HG03095 (cell line): ENCODE measurements around the gene VEGFD.

ENCODE experiments used
- ATAC-seq: cut with Tn5 transposase; IDR thresholded peaks from one replicate; pipeline ENCODE4 v1.9.1; 2021; ENCODE audit warnings: moderate library complexity; ENCODE audit not compliant: unreplicated experiment

Gene VEGFD

DNA sequence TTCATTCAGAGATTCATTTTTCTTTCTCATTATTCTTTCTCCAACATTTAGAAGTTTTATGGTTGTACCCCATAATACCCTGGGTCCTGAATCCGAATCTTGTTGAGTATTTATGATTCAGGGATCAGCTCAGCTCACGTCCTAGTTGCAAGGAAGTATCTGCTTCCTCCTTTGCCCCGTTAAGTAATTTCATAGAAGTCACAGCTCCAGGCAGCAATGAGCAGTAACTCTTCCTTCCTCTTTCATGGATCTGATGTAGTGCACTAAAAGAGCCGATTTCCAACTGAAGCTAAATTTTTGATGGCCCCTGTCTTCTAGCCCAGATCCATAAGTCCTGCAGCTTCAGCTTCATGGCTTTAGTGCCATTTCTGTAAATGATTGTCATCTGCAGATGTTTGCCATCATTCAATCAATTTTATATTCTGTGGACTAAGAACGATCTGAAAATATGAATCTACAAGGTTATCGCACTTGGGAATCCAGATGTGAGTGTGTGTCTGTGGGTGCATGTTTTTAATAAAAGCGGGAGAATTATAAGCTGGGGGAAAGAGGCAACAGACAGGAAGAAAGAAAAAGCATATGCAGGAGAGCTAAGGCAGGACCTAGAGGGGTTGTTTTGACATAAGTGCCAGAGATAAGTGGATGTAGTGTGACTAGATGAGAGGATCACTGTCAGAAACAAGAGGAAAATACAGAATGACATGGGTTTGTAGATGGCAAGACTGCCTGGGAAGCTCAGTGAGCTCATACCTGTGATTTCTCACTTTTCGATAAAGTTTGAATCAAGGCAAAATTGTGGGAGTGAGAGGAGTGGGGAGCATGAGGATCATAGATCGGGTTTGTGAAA is 17.5 kb downstream of the VEGFD start:
- no peak for ATAC-seq

DNA sequence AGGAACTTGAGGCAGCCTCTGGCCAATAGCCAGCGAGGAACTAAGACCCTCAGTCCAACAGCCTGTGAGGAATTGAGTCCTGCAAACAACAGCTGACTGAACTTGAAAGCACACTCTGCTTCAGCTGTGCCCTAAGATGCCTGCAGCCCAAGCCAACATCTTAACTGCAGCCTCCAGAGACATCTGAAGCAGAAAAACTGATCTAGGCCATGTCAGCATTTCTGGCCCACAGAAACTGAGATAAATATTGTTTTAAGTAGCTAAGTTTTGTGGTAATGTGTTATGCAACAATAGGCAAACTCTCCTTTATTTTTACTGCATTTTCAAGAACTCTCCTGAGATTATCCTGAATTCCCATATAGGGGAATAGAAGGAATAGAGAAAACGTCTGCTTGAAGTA is 24.5 kb downstream of the VEGFD start:
- ATAC-seq, result no peak

DNA sequence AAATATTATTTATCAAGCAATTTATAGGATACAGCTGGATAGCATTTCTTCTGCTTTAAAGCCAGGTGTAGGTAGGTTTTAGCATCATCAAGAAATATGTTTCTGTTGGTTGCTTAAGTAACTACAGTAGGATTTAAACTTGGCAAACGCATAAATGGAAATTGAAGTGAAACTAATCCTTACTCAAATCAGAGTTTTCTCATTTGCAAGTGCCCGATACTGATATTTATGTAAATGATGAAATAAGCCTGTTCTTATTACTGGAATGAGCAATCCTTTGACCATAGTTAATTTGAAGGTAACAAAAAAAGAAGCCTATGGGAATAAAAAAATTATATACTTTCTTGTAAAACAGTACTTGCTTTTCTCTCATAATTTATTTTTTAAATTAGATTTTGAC is 25.7 kb downstream of the VEGFD start:
- no peak for ATAC-seq

DNA sequence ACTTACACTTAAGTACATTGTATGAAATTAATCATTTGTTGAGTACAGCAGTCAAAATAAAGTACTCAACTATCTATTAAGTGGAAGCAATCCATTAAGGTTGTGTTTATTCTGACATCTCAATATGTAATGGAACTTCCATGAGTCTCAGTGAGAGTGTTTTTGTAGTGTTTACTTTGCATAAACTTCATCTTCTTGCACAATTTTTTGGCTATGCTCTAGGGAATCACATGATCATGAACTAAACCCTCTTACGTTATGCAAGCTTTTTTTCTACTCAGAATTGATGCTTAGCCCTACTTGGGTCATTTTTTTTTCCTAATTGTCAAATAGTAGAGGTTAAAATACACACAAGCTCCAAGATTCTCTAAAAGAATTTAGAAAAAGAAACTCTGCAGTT is 27.8 kb downstream of the VEGFD start:
- ATAC-seq, result no peak

DNA sequence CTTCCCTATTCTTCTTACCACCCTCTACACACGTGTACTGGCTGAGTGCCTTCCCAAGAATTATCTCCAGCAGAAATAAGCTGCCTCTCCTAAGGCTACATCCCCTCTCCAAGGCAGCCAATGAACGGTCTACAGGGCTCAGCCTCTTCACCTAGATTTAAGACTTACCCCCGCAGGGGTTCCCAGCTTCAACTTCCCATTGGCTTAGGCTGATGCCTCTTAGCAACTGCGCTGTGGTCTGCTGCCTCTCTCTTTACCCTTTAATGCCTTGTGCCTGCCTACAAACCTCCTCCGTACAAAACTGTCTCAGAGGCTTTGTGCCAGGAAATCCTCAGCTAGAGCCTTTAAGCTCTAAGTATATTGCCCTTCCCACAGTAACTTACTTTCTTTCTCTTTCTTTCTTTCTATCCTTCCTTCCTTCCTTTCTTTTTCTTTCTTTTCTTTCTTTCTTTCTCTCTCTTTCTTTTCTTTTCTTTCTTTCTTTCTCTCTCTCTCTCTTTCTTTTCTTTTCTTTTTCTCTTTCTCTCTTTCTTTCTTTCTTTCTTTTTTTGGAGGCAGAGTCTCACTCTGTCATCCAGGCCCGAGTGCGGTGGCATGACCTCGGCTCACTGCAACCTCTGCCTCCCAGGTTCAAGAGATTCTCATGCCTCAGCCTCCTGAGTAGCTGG is 33.8 kb downstream of the VEGFD start:
- no peak for ATAC-seq

DNA sequence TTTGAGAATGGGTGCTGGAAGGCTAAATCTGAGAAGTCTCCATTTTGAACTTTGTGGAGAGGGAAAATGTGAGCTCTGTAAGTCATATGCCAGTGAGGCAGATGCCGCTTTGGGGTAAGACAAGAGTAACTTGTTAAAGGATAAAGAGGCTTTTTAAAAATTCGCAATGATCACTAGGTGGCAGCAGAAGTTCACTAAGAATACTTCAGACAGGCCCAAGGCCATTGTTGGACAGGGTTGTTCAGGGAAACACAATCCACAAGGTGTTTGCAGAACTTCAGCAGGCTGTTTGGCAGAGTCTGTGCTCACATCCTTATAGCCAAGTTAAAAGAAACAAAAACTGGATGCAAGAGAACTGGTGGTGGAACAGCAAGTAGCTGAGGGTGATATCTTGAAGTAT is 35.2 kb downstream of the VEGFD start:
- ATAC-seq, result no peak

DNA sequence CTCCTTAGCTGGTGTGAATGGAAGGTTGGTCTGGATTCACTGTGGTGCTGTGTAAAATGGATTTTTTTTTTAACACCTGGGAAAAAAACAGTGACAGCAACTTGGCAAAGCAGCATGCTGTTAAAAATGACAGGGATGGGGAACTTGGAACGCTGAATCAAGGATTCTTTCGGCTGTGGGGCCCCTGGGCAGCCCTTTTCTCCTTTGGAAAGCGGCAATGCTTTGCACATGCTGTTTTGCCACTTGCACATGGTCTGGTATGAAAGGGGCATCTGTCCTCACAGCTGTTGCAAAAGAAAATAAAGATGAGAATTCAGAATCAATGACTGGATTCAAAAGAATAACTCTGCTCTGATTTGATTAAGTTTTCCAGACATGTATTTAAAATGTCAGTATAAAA is 38.2 kb downstream of the VEGFD start:
- ATAC-seq, result no peak

DNA sequence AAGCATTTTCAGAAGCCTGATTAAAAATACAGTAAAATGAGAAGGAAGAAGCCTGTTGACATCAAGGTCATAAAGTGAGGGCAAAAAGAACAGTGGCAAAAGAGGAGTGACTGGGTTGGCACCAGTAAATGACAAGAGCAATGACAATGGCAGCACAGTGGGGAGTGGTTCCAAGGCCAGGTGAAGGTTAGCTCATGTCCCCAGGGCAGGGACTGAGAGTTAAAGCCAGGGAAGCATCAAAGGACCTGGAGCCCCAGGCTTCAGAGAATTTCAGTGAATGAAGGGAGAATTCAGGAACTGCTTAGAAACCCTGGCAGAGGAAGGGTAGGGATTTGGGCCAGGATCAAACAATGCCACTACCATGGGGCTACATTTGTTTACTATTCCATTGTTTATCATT is 40.1 kb downstream of the VEGFD start:
- ATAC-seq, result no peak

DNA sequence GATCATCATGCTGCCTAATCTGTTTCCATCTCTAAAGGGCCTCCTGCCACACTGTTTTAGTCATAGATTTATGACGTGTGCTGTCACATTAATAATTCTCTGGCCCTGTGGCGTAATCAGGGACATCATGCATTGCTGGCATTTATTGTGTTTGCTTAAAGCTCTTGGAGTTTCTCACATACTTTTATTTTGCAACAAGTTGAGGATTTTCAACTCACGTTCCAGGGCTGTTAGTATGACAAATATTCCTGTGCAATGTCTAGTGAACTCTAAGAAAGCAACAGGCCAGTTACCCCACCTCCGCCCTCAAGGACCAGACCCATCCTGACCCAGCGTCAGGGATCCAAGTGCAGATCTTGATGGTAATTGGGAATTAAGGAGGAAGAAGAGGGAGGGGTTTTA is 41.1 kb downstream of the VEGFD start:
- ATAC-seq, result no peak

DNA sequence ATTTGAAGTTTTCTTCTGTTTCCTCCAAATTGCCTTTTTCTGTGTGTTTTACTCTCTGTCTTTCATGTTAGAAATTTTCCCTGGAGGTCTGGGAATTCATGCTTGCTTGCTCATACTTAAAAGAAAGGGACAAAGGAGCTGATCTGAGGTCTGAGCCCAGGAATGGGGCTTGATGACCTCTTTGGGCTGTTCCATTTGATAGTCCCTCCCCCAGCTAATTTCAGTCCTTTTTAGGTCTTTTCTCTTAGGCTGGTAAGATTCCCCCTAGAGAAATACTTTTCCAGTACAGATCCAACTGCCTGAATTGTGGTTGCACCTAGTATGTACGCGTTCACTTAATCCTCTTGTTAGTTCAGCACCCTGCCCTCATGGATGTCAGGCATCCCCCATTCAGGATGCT is 43.3 kb downstream of the VEGFD start:
- no peak for ATAC-seq

DNA sequence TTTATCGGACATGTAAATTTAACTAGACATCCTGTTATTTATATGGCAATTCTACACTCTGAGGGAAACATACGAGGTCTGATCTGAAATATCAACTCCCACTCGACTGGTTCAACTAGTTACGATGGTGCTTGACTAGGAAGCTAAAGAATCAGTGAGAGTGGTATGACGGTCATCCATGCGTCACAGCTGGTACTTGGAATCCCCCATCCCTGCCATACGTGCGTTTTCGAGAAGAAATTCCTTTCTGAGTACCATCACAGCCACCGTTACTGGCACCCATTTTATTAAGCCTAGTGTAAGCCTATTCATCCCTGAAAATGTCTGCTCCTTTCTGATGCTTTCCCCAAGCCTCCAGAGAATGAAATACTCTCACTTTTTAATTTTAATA is 48.2 kb downstream of the VEGFD start:
- no peak for ATAC-seq

DNA sequence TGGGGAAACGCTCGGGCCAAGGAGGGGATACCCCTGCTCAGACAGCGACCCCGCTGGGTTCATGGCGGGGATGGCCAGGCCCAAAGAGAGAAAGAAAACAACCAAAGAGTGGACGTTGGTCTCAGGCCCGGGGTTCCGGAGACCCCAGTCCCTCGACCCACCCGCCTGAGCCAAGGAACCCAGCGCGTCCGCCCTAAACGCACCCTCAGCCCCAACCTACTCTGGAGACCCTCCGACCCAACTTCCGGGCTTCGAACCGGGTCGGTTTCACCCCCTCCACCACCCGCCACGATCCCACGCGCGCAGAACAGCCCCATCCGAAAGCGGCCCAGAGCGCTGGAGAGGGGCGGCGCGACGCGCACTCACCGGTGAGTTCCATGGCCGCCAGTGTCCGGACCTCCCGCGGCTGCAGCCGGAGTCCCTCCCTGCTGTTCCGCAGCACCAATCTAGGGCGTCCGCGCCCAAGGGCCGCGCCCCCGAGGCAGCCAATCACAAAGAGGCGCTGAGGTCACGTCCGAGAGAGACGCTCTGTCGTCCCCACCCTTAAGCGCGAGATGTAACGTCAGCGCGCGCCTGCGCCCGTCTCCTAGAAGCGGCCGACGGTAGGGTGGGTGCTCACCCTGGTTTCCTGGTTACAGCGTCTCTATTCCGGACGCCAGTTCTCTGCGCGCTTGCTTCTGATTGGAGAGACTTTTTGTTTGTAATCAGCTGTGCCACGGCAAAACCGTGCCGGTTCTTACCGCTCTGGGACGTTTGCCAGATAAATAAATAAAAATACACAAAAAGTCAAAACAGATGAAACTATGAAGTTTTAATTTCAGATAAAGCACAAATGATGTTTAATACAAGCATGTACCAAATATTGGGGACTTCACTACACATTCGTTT is 48.8 kb downstream of the VEGFD start, which contains the start of gene PIGA:
TSS of gene PIGA (minus strand) at position 389 of the 888 bp plus-strand sequence. CDS start 3,593 bp downstream, outside the sequence.
- ATAC-seq, result peak; percentile 99

DNA sequence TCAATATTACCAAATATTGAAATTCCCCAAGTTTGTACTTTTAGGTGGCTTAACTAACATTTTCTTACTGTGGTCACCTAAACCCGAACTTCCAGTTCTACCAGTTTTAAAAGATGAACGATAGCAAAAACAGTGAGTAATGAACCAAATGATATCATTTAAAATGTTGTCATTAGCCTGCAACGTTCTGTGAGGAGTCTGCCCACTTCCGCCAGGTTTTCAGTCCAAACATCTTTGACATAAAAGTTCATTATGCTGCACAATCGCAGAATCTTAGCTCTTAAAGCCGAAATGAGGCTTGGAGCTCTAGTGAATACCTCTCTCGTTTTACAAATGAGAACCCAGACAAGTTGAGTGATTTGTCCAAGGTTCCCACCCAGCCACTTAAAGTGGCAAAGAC is 49.7 kb downstream of the VEGFD start:
- ATAC-seq, result no peak

DNA sequence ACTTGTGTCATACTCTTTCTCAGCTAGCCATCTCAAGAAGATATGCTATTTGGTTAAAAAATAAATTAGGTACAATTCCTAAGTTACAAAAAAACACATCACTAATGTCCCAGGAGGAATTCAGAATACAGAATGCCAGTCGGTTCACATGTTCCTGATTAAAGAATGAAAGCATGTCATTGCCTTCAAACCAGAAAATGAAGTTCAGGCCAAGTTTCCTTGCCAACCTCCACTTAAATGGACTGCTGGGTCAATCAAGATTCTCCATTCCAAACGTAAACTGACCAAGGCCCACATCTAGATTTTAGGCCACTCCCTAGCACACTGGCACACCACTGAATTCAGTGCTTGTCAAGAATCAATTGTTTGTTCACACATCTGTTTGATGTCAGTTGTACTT is 55.4 kb downstream of the VEGFD start:
- no peak for ATAC-seq

DNA sequence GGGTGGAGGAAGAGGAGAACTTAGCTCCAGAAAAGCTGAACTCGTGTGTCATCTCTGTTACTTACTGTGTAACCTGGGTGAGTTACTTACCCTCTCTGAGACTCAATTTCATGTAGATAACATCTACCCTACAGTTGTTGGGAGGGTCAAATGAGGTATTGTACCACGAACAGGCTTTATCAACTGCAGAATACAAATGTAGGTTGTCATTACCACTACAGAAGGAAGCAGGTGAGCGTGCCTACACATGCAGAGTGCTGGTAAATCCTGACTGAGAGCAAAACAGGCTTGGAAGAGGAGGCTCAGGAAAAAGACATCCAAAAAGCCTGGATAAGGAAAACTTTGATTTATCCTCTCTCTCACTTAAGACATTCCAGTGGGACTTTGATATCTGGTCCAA is 56.1 kb downstream of the VEGFD start:
- ATAC-seq, result no peak

DNA sequence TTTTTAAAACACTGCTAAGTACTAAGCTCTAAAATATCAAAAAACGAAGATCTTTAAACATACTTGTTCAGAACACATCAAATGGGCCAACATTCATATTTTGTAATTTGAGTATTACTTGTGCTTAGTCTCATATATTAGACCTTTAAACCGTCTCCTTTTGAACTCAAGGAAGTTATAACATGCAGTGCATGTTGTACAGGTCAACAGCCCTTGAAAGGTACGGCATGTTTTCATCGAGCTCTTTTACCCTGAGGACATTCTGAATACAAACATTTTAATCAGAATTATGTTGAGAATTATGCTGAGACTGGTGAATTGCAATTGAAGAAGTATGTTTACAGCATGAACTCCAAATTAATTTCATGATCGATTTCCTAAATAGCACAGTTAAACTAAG is 61.7 kb downstream of the VEGFD start:
- ATAC-seq, result no peak

DNA sequence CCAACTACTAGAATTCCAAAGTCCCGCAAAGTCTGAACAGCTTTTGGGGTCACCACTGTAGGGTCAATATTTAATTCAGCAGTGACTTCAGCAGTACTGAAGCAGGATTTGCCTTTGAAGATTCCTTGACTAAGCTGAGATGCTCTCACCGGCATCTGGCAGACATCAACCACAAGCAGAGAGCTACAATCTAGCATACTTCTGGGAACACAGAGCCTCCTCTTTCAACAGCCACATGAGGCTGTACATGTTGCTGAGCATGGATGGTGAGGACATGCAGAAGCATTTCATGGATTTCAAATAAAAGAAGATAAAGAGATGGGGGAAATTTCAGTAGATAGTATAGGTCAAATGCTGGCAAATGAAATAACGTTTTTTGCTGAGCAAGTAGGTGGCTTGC is 62.1 kb downstream of the VEGFD start:
- no peak for ATAC-seq

DNA sequence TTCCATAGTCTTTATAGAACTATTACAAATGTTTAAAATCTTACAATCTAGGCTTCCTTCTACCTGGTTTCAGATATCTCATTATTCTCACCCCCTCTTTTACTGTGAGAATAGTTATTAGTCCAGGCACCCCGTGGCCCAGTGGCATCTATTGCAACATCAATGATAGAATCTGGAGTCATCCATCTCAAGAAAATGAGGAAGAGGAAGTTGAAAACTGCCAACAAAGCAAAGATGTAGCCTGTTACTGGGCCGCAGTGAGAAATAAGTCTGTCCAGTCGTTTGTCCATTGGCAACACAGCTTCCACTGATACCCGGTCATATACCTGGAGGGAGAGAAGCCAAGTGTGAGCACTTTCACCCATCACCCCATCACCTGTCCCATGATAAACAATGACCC is 62.8 kb downstream of the VEGFD start:
- no peak for ATAC-seq

DNA sequence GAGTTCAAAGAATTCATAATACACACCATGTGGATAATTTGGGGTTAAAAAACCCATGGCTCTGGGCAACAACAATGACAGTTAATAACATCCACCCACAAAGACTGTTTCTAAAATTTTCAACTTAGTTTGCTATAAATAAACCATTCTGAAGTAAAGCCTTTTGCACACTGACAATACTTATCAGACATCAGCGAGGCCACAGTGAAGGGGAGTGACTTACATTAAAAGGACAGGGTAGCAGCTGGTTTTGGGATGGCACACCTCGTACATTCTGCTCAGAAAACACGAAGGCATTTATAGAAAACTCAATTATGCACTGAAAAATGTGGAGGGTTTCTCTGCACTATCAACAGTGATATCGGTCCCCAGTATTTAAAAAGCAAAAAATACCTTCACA is 63.9 kb downstream of the VEGFD start:
- ATAC-seq, result no peak

DNA sequence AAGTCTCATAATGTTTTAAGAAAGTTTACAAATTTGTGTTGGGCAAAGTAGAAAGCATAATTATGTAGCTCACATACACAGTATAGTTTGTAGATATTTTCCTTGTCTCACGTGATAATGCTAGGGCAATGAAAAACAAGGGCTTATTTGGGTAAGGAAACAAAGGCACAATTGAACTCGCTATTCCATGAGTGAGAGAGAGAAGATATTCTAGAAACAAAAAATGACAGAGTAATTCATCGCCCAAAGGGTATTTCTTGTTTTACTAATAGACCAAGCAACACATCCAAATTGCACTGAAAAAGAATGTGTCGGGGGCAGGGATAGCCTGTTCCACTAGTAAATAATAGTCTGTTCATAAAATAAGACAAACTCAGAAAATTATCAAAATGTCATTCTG is 65.1 kb downstream of the VEGFD start:
- no peak for ATAC-seq

DNA sequence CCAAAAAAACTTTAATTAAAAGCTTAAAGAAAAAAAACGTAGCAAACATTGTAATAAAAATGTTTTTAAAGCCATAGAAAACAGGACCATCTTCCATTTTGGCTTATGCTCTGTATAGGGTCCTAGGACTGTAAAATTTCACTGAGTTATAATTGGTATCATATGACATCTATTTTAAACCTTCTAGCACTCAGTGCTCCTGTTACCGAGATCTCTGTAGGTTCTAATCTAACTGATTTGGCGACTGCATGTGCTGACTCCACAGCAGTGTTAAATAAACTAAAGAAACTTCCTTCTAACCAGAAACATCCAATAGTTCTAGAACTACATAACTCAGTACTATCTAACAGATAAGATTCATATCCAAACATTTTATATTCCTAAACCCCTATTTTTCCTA is 68.7 kb downstream of the VEGFD start, which contains the start of gene ASB11:
TSS of gene ASB11 (minus strand) at position 132 of the 400 bp plus-strand sequence. CDS start at position 97, 35 bp downstream.
- ATAC-seq, result no peak
